ENCODE measurements around the gene BCKDHA.
"Not testable (repeated sequence)": the region's sequence is repeated elsewhere in the genome, so short reads cannot be mapped to it uniquely, and the experiment has no call there.

DNA sequence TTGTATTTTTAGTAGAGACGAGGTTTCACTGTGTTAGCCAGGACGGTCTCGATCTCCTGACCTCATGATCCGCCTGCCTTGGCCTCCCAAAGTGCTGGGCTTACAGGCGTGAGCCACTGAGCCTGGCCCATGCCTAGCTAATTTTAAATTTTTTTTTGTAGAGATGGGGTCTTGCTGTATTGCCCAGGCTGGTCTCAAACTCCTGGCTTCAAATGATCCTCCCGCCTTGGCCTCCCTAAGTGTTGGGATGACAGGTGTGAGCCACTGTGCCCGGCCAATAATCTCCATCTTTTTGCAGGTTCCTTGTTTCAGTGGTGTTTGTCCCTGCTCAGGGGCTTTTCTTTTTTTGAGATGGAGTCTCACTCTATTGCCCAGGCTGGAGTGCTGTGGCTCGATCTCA, 16.1 kb upstream of the BCKDHA start:
- TF ChIP-seq, protein P1, sequence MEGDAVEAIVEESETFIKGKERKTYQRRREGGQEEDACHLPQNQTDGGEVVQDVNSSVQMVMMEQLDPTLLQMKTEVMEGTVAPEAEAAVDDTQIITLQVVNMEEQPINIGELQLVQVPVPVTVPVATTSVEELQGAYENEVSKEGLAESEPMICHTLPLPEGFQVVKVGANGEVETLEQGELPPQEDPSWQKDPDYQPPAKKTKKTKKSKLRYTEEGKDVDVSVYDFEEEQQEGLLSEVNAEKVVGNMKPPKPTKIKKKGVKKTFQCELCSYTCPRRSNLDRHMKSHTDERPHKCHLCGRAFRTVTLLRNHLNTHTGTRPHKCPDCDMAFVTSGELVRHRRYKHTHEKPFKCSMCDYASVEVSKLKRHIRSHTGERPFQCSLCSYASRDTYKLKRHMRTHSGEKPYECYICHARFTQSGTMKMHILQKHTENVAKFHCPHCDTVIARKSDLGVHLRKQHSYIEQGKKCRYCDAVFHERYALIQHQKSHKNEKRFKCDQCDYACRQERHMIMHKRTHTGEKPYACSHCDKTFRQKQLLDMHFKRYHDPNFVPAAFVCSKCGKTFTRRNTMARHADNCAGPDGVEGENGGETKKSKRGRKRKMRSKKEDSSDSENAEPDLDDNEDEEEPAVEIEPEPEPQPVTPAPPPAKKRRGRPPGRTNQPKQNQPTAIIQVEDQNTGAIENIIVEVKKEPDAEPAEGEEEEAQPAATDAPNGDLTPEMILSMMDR (conservative IDR thresholded peaks at IDR 0.05; ENCODE audit: low read length) = not testable (repeated sequence)
- TF ChIP-seq EZH2phosphoT487 (IDR thresholded peaks at IDR 0.05; ENCODE audit: borderline replicate concordance, low read depth, low read length) = not testable (repeated sequence)

Data from OCI-LY7 (cell line).